Measurements from ENCODE around the gene LPIN1. TPM values are rescaled to one million over a fixed set of nuclear protein-coding genes. Genes with fewer than 3 reads are reported as not detected.

The LPIN1 gene
- total RNA-seq, 1 donor from 2014 or later: 13.8 TPM

GRCh38 chr2:11864724-11865123 is 118.3 kb downstream of the LPIN1 start:
- intact Hi-C loops (cut with DNase I): loop anchor here (10.0 kb wide), 1 partner anchor 460 kb away; no protein-coding TSS in a partner anchor
- no peak for DNase-seq (ENCODE audit: low spot score in 2 of 2)
- Histone ChIP-seq H3K27ac (no peak overlapping the region), H3K4me1 (peaks cover 0 to 6% of the 10 kb centered on the region in 2 donors), H3K9me3 (no peaks in the 10 kb centered on the region), H3K27me3 (no peaks in the 10 kb centered on the region), H3K4me3 (no peak overlapping the region), H3K36me3 (no peaks in the 10 kb centered on the region)
- TF ChIP-seq, protein P1, sequence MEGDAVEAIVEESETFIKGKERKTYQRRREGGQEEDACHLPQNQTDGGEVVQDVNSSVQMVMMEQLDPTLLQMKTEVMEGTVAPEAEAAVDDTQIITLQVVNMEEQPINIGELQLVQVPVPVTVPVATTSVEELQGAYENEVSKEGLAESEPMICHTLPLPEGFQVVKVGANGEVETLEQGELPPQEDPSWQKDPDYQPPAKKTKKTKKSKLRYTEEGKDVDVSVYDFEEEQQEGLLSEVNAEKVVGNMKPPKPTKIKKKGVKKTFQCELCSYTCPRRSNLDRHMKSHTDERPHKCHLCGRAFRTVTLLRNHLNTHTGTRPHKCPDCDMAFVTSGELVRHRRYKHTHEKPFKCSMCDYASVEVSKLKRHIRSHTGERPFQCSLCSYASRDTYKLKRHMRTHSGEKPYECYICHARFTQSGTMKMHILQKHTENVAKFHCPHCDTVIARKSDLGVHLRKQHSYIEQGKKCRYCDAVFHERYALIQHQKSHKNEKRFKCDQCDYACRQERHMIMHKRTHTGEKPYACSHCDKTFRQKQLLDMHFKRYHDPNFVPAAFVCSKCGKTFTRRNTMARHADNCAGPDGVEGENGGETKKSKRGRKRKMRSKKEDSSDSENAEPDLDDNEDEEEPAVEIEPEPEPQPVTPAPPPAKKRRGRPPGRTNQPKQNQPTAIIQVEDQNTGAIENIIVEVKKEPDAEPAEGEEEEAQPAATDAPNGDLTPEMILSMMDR (IDR thresholded peaks at IDR 0.05): no peak

DNA sequence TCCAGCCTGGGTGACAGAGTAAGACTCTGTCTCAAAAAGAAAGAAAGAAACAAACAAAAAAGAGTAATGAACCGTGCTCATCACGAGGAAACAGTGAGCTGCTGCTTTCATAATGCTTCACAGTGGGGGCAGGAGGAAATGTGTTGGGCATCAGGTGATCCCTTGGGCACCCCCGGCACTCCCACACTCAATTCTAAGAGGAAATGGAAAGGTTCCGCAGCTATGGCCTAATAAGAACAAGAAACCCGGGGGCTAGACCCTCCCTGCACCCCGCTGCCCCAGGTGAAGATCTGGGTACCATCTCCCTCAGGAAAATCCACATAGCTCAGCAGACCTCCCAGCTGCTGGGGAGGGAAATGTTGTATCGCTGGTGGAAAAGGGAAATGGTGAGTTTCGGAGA is 118.9 kb downstream of the LPIN1 start:
- intact Hi-C loops (cut with DNase I): loop anchor here (10.0 kb wide), 1 partner anchor 459 kb away; no protein-coding TSS in a partner anchor
- TF ChIP-seq, protein P1 (IDR thresholded peaks at IDR 0.05): no peak
- DNase-seq (ENCODE audit: low spot score in 2 of 2): no peak

DNA sequence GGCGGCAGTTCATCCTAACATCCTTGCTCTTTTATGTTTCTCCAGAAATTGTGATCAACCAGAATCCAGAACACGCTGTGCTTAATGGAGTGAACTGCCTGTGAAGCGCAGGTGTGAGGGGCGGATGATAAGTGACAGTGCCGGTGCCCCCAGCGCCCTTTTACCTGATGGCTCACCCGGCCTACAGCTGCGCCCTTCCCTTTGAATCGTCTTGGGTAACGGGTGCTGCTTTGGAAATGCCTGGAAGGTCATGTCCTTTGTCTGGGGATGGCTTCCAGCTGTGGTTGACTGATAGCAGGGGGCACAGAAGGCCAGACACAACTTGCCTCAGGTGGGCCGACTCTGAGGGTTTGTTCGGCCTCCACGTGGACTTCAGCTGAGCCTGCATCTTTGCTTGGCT is 119.4 kb downstream of the LPIN1 start:
- H3K36me3 ChIP-seq: no peaks in the 10 kb centered on the region
- no peak overlapping the region for H3K4me3 ChIP-seq
- DNase-seq (ENCODE audit: low spot score in 2 of 2): no peak
- H3K27ac ChIP-seq: no peak overlapping the region
- H3K4me1 ChIP-seq: peaks cover 0 to 6% of the 10 kb centered on the region in 2 donors
- TF ChIP-seq, protein P1 (IDR thresholded peaks at IDR 0.05): no peak
- H3K27me3 ChIP-seq: no peaks in the 10 kb centered on the region
- no peaks in the 10 kb centered on the region for H3K9me3 ChIP-seq
- intact Hi-C loops (cut with DNase I): loop anchor here (10.0 kb wide), 1 partner anchor 459 kb away; no protein-coding TSS in a partner anchor

More for the DNA sequence above, 118.9 kb downstream of the LPIN1 start:
- no peaks in the 10 kb centered on the region for H3K27me3 ChIP-seq
- H3K4me3 ChIP-seq: no peak overlapping the region
- H3K4me1 ChIP-seq: peaks cover 0 to 6% of the 10 kb centered on the region in 2 donors
- no peaks in the 10 kb centered on the region for H3K36me3 ChIP-seq
- H3K9me3 ChIP-seq: no peaks in the 10 kb centered on the region
- H3K27ac ChIP-seq: no peak overlapping the region

- TF ChIP-seq, protein P1 (IDR thresholded peaks at IDR 0.05): no peak
- Histone ChIP-seq H3K4me1 (peaks cover 0 to 6% of the 10 kb centered on the region in 2 donors), H3K9me3 (no peaks in the 10 kb centered on the region), H3K27me3 (no peaks in the 10 kb centered on the region), H3K4me3 (no peak overlapping the region), H3K36me3 (no peaks in the 10 kb centered on the region), H3K27ac (no peak overlapping the region)
- DNase-seq (ENCODE audit: low spot score in 2 of 2): no peak
- intact Hi-C loops (cut with DNase I): loop anchor here (10.0 kb wide), 1 partner anchor 458 kb away; no protein-coding TSS in a partner anchor
These were observed 120.2 kb downstream of the LPIN1 start for GRCh38 chr2:11866358-11867335.

- Histone ChIP-seq H3K36me3 (no peaks in the 10 kb centered on the region), H3K27ac (no peak overlapping the region), H3K4me1 (peaks cover 0 to 6% of the 10 kb centered on the region in 2 donors), H3K4me3 (no peak overlapping the region), H3K9me3 (no peaks in the 10 kb centered on the region), H3K27me3 (no peaks in the 10 kb centered on the region)
- DNase-seq (ENCODE audit: low spot score in 2 of 2): no peak
- intact Hi-C loops (cut with DNase I): loop anchor here (10.0 kb wide), 1 partner anchor 457 kb away; no protein-coding TSS in a partner anchor
- TF ChIP-seq, protein P1 (IDR thresholded peaks at IDR 0.05): no peak
These were observed 121.5 kb downstream of the LPIN1 start for GRCh38 chr2:11867926-11868325.

Data from ascending aorta (tissue), 2 donors.